ENCODE data around the gene ISCA2. TPM values are rescaled to one million over a fixed set of nuclear protein-coding genes. Genes with fewer than 3 reads are reported as not detected.
A peak's percentile ranks its signal among the peaks of the same experiment; 100 is the strongest.
"Not testable (repeated sequence)": the region's sequence is repeated elsewhere in the genome, so short reads cannot be mapped to it uniquely, and the experiment has no call there.

ISCA2 gene
- total RNA-seq: 34.0 and 37.2 TPM in 2 replicates
- long read RNA-seq, transcript ISCA2-204 (4 exons, 2,626 nt): major isoform, 39 of 49 reads
- long read RNA-seq, transcript ISCA2-203 (3 exons, 925 nt): minor isoform, 8 of 49 reads
- long read RNA-seq, partial matches to known transcripts: 1 of 49 reads
- long read RNA-seq, other reads (novel, unspliced or antisense): 1 of 49 reads

GRCh38 chr14:74493343-74494261 is at the start of gene ISCA2:
ISCA2 (plus strand) TSS chr14:74493765; CDS start chr14:74493775, 10 bp downstream.
- Mint-ChIP-seq H3K9me3 (ENCODE audit: low read depth) (no peaks in the 10 kb centered on the region), H3K27ac (peak within 1 kb of the TSS; percentile 97), H3K4me3 (ENCODE audit: low read depth) (no peak within 1 kb of the TSS), H3K4me1 (ENCODE audit: low read depth) (peaks cover 12% of the 10 kb centered on the region), H3K36me3 (ENCODE audit: insufficient read depth) (no peaks in the 10 kb centered on the region), H3K27me3 (no peaks in the 10 kb centered on the region)
- TF ChIP-seq CTCF (IDR thresholded peaks at IDR 0.05; ENCODE audit: unreplicated experiment): peak; percentile 24
- peak; percentile 100 for DNase-seq (ENCODE audit: low spot score, unreplicated experiment)

- Mint-ChIP-seq H3K4me3 (ENCODE audit: low read depth) (no peak overlapping the region), H3K4me1 (ENCODE audit: low read depth) (peaks cover 3% of the 10 kb centered on the region), H3K36me3 (ENCODE audit: insufficient read depth) (no peaks in the 10 kb centered on the region), H3K9me3 (ENCODE audit: low read depth) (no peaks in the 10 kb centered on the region), H3K27me3 (peaks cover 5% of the 10 kb centered on the region), H3K27ac (no peak overlapping the region)
- no peak for DNase-seq (ENCODE audit: low spot score, unreplicated experiment)
- TF ChIP-seq CTCF (IDR thresholded peaks at IDR 0.05; ENCODE audit: unreplicated experiment): no peak
Measured at GRCh38 chr14:74444866-74445265, 48.7 kb upstream of the ISCA2 start.

- not testable (repeated sequence) for H3K4me3 Mint-ChIP-seq (ENCODE audit: low read depth); H3K4me1 Mint-ChIP-seq (ENCODE audit: low read depth); H3K36me3 Mint-ChIP-seq (ENCODE audit: insufficient read depth); H3K27ac Mint-ChIP-seq; H3K9me3 Mint-ChIP-seq (ENCODE audit: low read depth); H3K27me3 Mint-ChIP-seq; DNase-seq (ENCODE audit: low spot score, unreplicated experiment)
Measured at GRCh38 chr14:74454397-74454796, 39.2 kb upstream of the ISCA2 start.

GRCh38 chr14:74456684-74457564 is 36.6 kb upstream of the ISCA2 start:
- DNase-seq (ENCODE audit: low spot score, unreplicated experiment): no peak
- Mint-ChIP-seq H3K27me3 (peaks cover 7% of the 10 kb centered on the region), H3K4me3 (ENCODE audit: low read depth) (no peak overlapping the region), H3K9me3 (ENCODE audit: low read depth) (peaks cover 9% of the 10 kb centered on the region), H3K4me1 (ENCODE audit: low read depth) (no peaks in the 10 kb centered on the region), H3K27ac (peak overlapping the region; percentile 67), H3K36me3 (ENCODE audit: insufficient read depth) (peaks cover 6% of the 10 kb centered on the region)
- no peak for TF ChIP-seq CTCF (IDR thresholded peaks at IDR 0.05; ENCODE audit: unreplicated experiment)

- peaks cover 7% of the 10 kb centered on the region for H3K27me3 Mint-ChIP-seq
- no peak for DNase-seq (ENCODE audit: low spot score, unreplicated experiment)
- TF ChIP-seq CTCF (IDR thresholded peaks at IDR 0.05; ENCODE audit: unreplicated experiment): no peak
- H3K9me3 Mint-ChIP-seq (ENCODE audit: low read depth): peaks cover 9% of the 10 kb centered on the region
- H3K27ac Mint-ChIP-seq: peak overlapping the region; percentile 67
- no peaks in the 10 kb centered on the region for H3K4me1 Mint-ChIP-seq (ENCODE audit: low read depth)
- H3K36me3 Mint-ChIP-seq (ENCODE audit: insufficient read depth): peaks cover 6% of the 10 kb centered on the region
- no peak overlapping the region for H3K4me3 Mint-ChIP-seq (ENCODE audit: low read depth)
Measured at GRCh38 chr14:74457565-74457895, 36.0 kb upstream of the ISCA2 start.
